Skeletal muscle satellite cell (primary cell): ENCODE results near the gene GHRL.

ENCODE experiments used
- H3K27me3 ChIP-seq: 2 replicates; pipeline ENCODE4 v1.7.0; 2013; ENCODE audit warnings: low read length; ENCODE audit not compliant: control insufficient read depth, insufficient read depth
- H3K36me3 ChIP-seq: 2 replicates; pipeline ENCODE4 v1.7.0; 2013; ENCODE audit warnings: mild to moderate bottlenecking, control low read depth, low read length; ENCODE audit not compliant: insufficient read depth
- H3K4me1 ChIP-seq: 2 replicates; pipeline ENCODE4 v1.7.0; 2013; ENCODE audit warnings: low read length; ENCODE audit not compliant: control insufficient read depth, insufficient read depth
- H3K4me2 ChIP-seq: 2 replicates; pipeline ENCODE4 v1.7.0; 2013; ENCODE audit warnings: mild to moderate bottlenecking, low read length
- H3K4me3 ChIP-seq: 2 replicates; pipeline ENCODE4 v1.7.0; 2013; ENCODE audit warnings: low read length
- H3K9ac ChIP-seq: 2 replicates; pipeline ENCODE4 v1.7.0; 2013; ENCODE audit warnings: mild to moderate bottlenecking, low read depth, low read length, moderate library complexity
- H3K9me3 ChIP-seq: replicated peaks from 2 replicates; pipeline ENCODE4 v1.7.0; 2013; ENCODE audit warnings: mild to moderate bottlenecking, control low read depth, low read length

GHRL gene

GRCh38 chr3:10321630-10322351 is 29.0 kb upstream of the GHRL start:
- H3K9me3 ChIP-seq: no peaks in the 10 kb centered on the region
- H3K9ac ChIP-seq: no peak overlapping the region
- H3K4me2 ChIP-seq: peak overlapping the region; percentile 76
- peaks cover 9% of the 10 kb centered on the region for H3K4me1 ChIP-seq
- H3K4me3 ChIP-seq: no peak overlapping the region
- H3K27me3 ChIP-seq: peaks cover 16% of the 10 kb centered on the region
- peaks cover 25% of the 10 kb centered on the region for H3K36me3 ChIP-seq

- H3K9me3 ChIP-seq: no peaks in the 10 kb centered on the region
- peaks cover 2% of the 10 kb centered on the region for H3K27me3 ChIP-seq
- peaks cover 39% of the 10 kb centered on the region for H3K36me3 ChIP-seq
- peak overlapping the region; percentile 94 for H3K4me3 ChIP-seq
- H3K4me1 ChIP-seq: peaks cover 9% of the 10 kb centered on the region
- peak overlapping the region; percentile 90 for H3K4me2 ChIP-seq
- H3K9ac ChIP-seq: peak overlapping the region; percentile 99
Measured at GRCh38 chr3:10320320-10320677, 27.6 kb upstream of the GHRL start.

GRCh38 chr3:10319804-10320203 is 27.1 kb upstream of the GHRL start:
- Histone ChIP-seq H3K4me3 (peak overlapping the region; percentile 94), H3K36me3 (peaks cover 44% of the 10 kb centered on the region), H3K9me3 (no peaks in the 10 kb centered on the region), H3K9ac (peak overlapping the region; percentile 99), H3K4me1 (peaks cover 9% of the 10 kb centered on the region), H3K4me2 (peak overlapping the region; percentile 90), H3K27me3 (no peaks in the 10 kb centered on the region)

- H3K27me3 ChIP-seq: no peaks in the 10 kb centered on the region
- H3K36me3 ChIP-seq: peaks cover 49% of the 10 kb centered on the region
- peak overlapping the region; percentile 6 for H3K9ac ChIP-seq
- no peaks in the 10 kb centered on the region for H3K9me3 ChIP-seq
- peak overlapping the region; percentile 90 for H3K4me2 ChIP-seq
- peaks cover 9% of the 10 kb centered on the region for H3K4me1 ChIP-seq
- H3K4me3 ChIP-seq: peak overlapping the region; percentile 10
Measured at GRCh38 chr3:10319251-10319650, 26.5 kb upstream of the GHRL start.

- peaks cover 62% of the 10 kb centered on the region for H3K36me3 ChIP-seq
- H3K4me1 ChIP-seq: peaks cover 9% of the 10 kb centered on the region
- H3K4me2 ChIP-seq: peak overlapping the region; percentile 90
- H3K9ac ChIP-seq: no peak overlapping the region
- no peaks in the 10 kb centered on the region for H3K27me3 ChIP-seq
- H3K9me3 ChIP-seq: no peaks in the 10 kb centered on the region
- H3K4me3 ChIP-seq: no peak overlapping the region
Measured at GRCh38 chr3:10317961-10318350, 25.2 kb upstream of the GHRL start.

GRCh38 chr3:10317311-10317960 is 24.7 kb upstream of the GHRL start:
- H3K9ac ChIP-seq: no peak overlapping the region
- no peaks in the 10 kb centered on the region for H3K27me3 ChIP-seq
- H3K9me3 ChIP-seq: no peaks in the 10 kb centered on the region
- no peak overlapping the region for H3K4me2 ChIP-seq
- peaks cover 67% of the 10 kb centered on the region for H3K36me3 ChIP-seq
- H3K4me3 ChIP-seq: no peak overlapping the region
- peaks cover 9% of the 10 kb centered on the region for H3K4me1 ChIP-seq

- H3K4me3 ChIP-seq: no peak overlapping the region
- H3K4me1 ChIP-seq: peaks cover 9% of the 10 kb centered on the region
- no peak overlapping the region for H3K9ac ChIP-seq
- no peaks in the 10 kb centered on the region for H3K9me3 ChIP-seq
- no peaks in the 10 kb centered on the region for H3K27me3 ChIP-seq
- H3K36me3 ChIP-seq: peaks cover 83% of the 10 kb centered on the region
- H3K4me2 ChIP-seq: no peak overlapping the region
Measured at GRCh38 chr3:10315771-10316344, 23.1 kb upstream of the GHRL start.

GRCh38 chr3:10315101-10315500 is 22.4 kb upstream of the GHRL start:
- Histone ChIP-seq H3K9ac (no peak overlapping the region), H3K4me3 (no peak overlapping the region), H3K4me1 (peaks cover 13% of the 10 kb centered on the region), H3K27me3 (no peaks in the 10 kb centered on the region), H3K9me3 (no peaks in the 10 kb centered on the region), H3K36me3 (peaks cover 89% of the 10 kb centered on the region), H3K4me2 (no peak overlapping the region)

- Histone ChIP-seq H3K36me3 (peaks cover 92% of the 10 kb centered on the region), H3K9me3 (no peaks in the 10 kb centered on the region), H3K27me3 (no peaks in the 10 kb centered on the region)
Measured at GRCh38 chr3:10312861-10313260, 20.1 kb upstream of the GHRL start.

GRCh38 chr3:10312391-10312790 is 19.6 kb upstream of the GHRL start:
- H3K4me3 ChIP-seq: no peak overlapping the region
- no peaks in the 10 kb centered on the region for H3K27me3 ChIP-seq
- H3K9me3 ChIP-seq: no peaks in the 10 kb centered on the region
- H3K4me1 ChIP-seq: peaks cover 4% of the 10 kb centered on the region
- H3K9ac ChIP-seq: no peak overlapping the region
- H3K36me3 ChIP-seq: peaks cover 92% of the 10 kb centered on the region
- H3K4me2 ChIP-seq: no peak overlapping the region

More at GRCh38 chr3:10312861-10313260, 20.1 kb upstream of the GHRL start:
- H3K9ac ChIP-seq: no peak overlapping the region
- H3K4me3 ChIP-seq: no peak overlapping the region
- no peak overlapping the region for H3K4me2 ChIP-seq
- H3K4me1 ChIP-seq: peaks cover 4% of the 10 kb centered on the region

GRCh38 chr3:10311710-10312109 is 19.0 kb upstream of the GHRL start:
- Histone ChIP-seq H3K4me2 (no peak overlapping the region), H3K4me1 (peaks cover 4% of the 10 kb centered on the region), H3K9me3 (no peaks in the 10 kb centered on the region), H3K36me3 (peaks cover 91% of the 10 kb centered on the region), H3K9ac (no peak overlapping the region), H3K27me3 (no peaks in the 10 kb centered on the region), H3K4me3 (no peak overlapping the region)
